Endothelial cell of umbilical vein (primary cell): ENCODE measurements around the gene PBX3. TPM values are rescaled to one million over a fixed set of nuclear protein-coding genes. Genes with fewer than 3 reads are reported as not detected.

Experiments
- BruUV-seq: library from RNA; stranded (reverse); fragments of 400-500 nt; replicated peaks from 2 replicates; lab custom pipeline; 2021; lab: Mats Ljungman, UMichigan
- CTCF ChIA-PET: fragments of 300-600, 350-600 bp; sonication (Branson Sonifier 250); formaldehyde crosslinking; loops from one replicate; lab custom pipeline; 2021; ENCODE audit warnings: antibody characterized with exemption, inconsistent platforms; lab: Charles Lee
- POLR2A ChIA-PET: fragments of 300-600, 350-600 bp; sonication (Branson Sonifier 250); formaldehyde crosslinking; loops from one replicate; lab custom pipeline; 2021; ENCODE audit warnings: antibody characterized with exemption, inconsistent platforms; lab: Charles Lee
- DNase-seq: peaks from one replicate; pipeline ENCODE4 v3.0.0-alpha.2; 2011; ENCODE audit warnings: low read depth, low spot score
- FAIRE-seq: peaks from 2 replicates; lab custom pipeline; 2011; peaks lifted over from hg19 to GRCh38; lab: Jason Lieb, UNC
- H2AFZ ChIP-seq: 2 replicates; pipeline ENCODE4 v1.6.0; 2012; ENCODE audit warnings: low read depth, low read length, control low read depth, inconsistent platforms
- H3K27ac ChIP-seq: 2 replicates; pipeline ENCODE4 v1.5.1; 2011; ENCODE audit warnings: low read depth, mild to moderate bottlenecking, control low read depth, low read length, moderate library complexity; ENCODE audit not compliant: insufficient read depth
- H3K27me3 ChIP-seq, 2 experiments: 2 replicates each; pipeline versions ENCODE4 v1.6.0 to v1.6.1; 2011; ENCODE audit warnings: low read length in 2 of 2, mixed read lengths in 1 of 2; ENCODE audit not compliant: control insufficient read depth in 2 of 2, insufficient read depth in 2 of 2
- H3K36me3 ChIP-seq, 2 experiments: 2 replicates in 1 of 2; 3 replicates in 1 of 2; pipeline ENCODE4 v1.5.1; 2011; ENCODE audit warnings: low read length in 2 of 2, mild to moderate bottlenecking in 1 of 2, moderate library complexity in 1 of 2; ENCODE audit not compliant: control insufficient read depth in 2 of 2, insufficient read depth in 2 of 2; ENCODE audit errors: extremely low read depth in 1 of 2
- H3K4me1 ChIP-seq: 3 replicates; pipeline ENCODE4 v1.5.1; 2011; ENCODE audit warnings: mild to moderate bottlenecking, low read length; ENCODE audit not compliant: control insufficient read depth, insufficient read depth; ENCODE audit errors: extremely low read depth
- H3K4me2 ChIP-seq: 2 replicates; pipeline ENCODE4 v1.6.1; 2011; ENCODE audit warnings: low read length, control low read depth, mixed read lengths; ENCODE audit not compliant: insufficient read depth
- H3K4me3 ChIP-seq, 3 experiments: fragments of 200-600 bp in 1 of 3; sonication (generic), shearing (Covaris generic) in 1 of 3; replicated peaks in 1 of 3; 2 replicates each; pipeline ENCODE4 v1.5.1; 2011 to 2016; ENCODE audit warnings: control low read depth in 3 of 3, low read length in 3 of 3, mild to moderate bottlenecking in 2 of 3, inconsistent platforms in 1 of 3, low read depth in 1 of 3, moderate library complexity in 1 of 3; ENCODE audit not compliant: insufficient read depth in 1 of 3
- H3K79me2 ChIP-seq: 2 replicates; pipeline ENCODE4 v1.6.0; 2012; ENCODE audit warnings: low read length, inconsistent platforms; ENCODE audit not compliant: control insufficient read depth, insufficient read depth
- H3K9ac ChIP-seq: replicated peaks from 2 replicates; pipeline ENCODE3; 2011; ENCODE audit warnings: low read length, control low read depth; ENCODE audit not compliant: insufficient read depth; ENCODE audit errors: extremely low read depth
- H3K9me1 ChIP-seq: replicated peaks from 3 replicates; pipeline ENCODE4 v1.6.0; 2011; ENCODE audit warnings: mild to moderate bottlenecking, low read length; ENCODE audit not compliant: control insufficient read depth, insufficient read depth; ENCODE audit errors: extremely low read depth
- H3K9me3 ChIP-seq: replicated peaks from 2 replicates; pipeline ENCODE4 v1.5.1; 2012; ENCODE audit warnings: low read length, inconsistent platforms; ENCODE audit not compliant: control insufficient read depth, insufficient read depth
- H4K20me1 ChIP-seq: replicated peaks from 2 replicates; pipeline ENCODE3; 2011; ENCODE audit warnings: mild to moderate bottlenecking, low read length; ENCODE audit not compliant: control insufficient read depth, insufficient read depth; ENCODE audit errors: extremely low read depth
- CTCF ChIP-seq, 2 donors: IDR thresholded peaks; 1 replicate in 1 of 2; 2 replicates in 1 of 2; pipeline ENCODE4 v1.5.1; 2011; ENCODE audit warnings: low read length in 2 of 2, mild to moderate bottlenecking in 2 of 2, moderate library complexity in 2 of 2, control low read depth in 1 of 2, inconsistent platforms in 1 of 2, low read depth in 1 of 2; ENCODE audit not compliant: insufficient read depth in 1 of 2; ENCODE audit errors: extremely low read depth in 1 of 2
- EZH2 ChIP-seq: IDR thresholded peaks from 2 replicates; pipeline ENCODE4 v1.6.1; 2012; ENCODE audit warnings: borderline replicate concordance, low read depth, mild to moderate bottlenecking, moderate library complexity, low read length, inconsistent platforms; ENCODE audit not compliant: severe bottlenecking
- FOS ChIP-seq: IDR thresholded peaks from 2 replicates; pipeline ENCODE4 v1.6.1; 2011; ENCODE audit warnings: mild to moderate bottlenecking, low read length, moderate library complexity, borderline replicate concordance; ENCODE audit not compliant: insufficient read depth
- GATA2 ChIP-seq: IDR thresholded peaks from 2 replicates; pipeline ENCODE4 v1.7.0; 2011; ENCODE audit warnings: low read depth, mild to moderate bottlenecking, moderate library complexity, mixed read lengths, low read length; ENCODE audit not compliant: insufficient read length, insufficient read depth
- JUN ChIP-seq: IDR thresholded peaks from 2 replicates; pipeline ENCODE4 v1.6.1; 2011; ENCODE audit warnings: borderline replicate concordance, low read depth; ENCODE audit not compliant: insufficient read length, insufficient read depth
- MYC ChIP-seq: IDR thresholded peaks from one replicate; pipeline ENCODE4 v1.6.1; 2011; ENCODE audit warnings: mild to moderate bottlenecking, low read depth, low read length
- POLR2A ChIP-seq: IDR thresholded peaks from 2 replicates; pipeline ENCODE4 v1.6.1; 2012; ENCODE audit warnings: low read depth, mild to moderate bottlenecking, control low read depth, low read length
- POLR2AphosphoS5 ChIP-seq: IDR thresholded peaks from 2 replicates; pipeline ENCODE4 v1.6.1; 2012; ENCODE audit warnings: low read depth, mild to moderate bottlenecking, control low read depth, low read length, moderate library complexity; ENCODE audit not compliant: insufficient read depth
- dilution Hi-C: fragments of 300-500 bp; cut with MboI; formaldehyde crosslinking; loops from one replicate; pipeline ENCODE4 v1.15.0; 2019; ENCODE audit warnings: low sequenced_read_pairs; ENCODE audit not compliant: extremely low pct_ligation_motif_present
- intact Hi-C: fragments of 100-400 bp; cut with micrococcal nuclease; formaldehyde crosslinking; loops from one replicate; pipeline ENCODE4 v1.10.0; 2022
- polyA plus RNA-seq, 4 experiments: library from polyadenylated mRNA; depleted of rRNA in 3 of 4; stranded (reverse) in 3 of 4; unstranded in 1 of 4; fragments of >200 nt; gene quantifications; 2 replicates each; pipeline versions ENCODE4 v1.2.1 to v1.2.3, GENCODE V29; 2011 to 2012; ENCODE audit warnings: missing spikeins in 1 of 4
- total RNA-seq: library from RNA; stranded (reverse); gene quantifications from 2 replicates; pipeline ENCODE4 v1.2.3, GENCODE V29; 2021
- TF ChIP-seq, protein P1 (sequence below): IDR thresholded peaks from 2 replicates; pipeline ENCODE4 v1.6.1; 2011; ENCODE audit not compliant: insufficient read depth, insufficient read length

The PBX3 gene
- total and polyA plus RNA-seq, 2 donors (not counting 3 experiments of a cell fraction or from before 2014, with no cell fraction given) = 18.8 to 42.0 TPM

DNA sequence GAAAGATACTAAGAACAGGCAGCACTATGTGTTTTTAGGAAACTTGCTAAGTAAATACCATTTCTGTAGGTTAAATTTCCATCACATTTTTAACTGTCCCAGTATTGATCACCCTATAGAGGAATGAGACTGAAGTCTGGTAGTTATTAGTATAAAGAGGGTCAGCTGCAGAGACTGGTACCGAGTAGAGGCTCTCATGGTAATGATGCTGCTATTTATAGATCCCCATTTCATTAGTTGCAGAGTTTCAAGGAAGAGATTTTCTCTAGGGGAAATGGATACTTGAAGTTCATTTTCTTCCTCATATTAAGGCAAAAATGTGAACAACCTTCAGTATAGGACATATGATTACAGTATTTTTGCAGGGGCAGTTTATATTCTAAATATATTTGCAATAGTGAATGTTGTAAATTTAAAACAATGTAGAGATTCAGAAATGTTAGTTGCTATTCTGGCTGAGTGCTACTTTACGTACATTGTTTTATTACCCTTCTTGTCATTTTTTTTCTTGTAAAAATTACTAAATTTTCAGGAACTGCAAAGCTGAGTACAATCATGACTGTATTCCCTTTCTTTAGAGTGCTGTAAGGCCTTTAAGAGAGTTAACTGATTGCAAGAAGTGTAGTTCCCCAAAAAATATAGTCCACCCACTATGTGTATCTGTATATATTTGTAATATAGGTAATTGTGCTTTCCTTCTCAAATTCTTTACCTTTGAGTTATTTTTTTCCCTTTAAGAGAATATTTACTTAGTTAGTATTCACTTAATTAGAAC lies 14.7 kb downstream of the PBX3 start:
- POLR2A ChIA-PET = no interaction called here
- DNase-seq = no peak
- no peak overlapping the region for H3K4me3 ChIP-seq
- no TSS peak for BruUV-seq
- no peaks in the 10 kb centered on the region for H3K27me3 ChIP-seq
- dilution Hi-C loops (no loop called here), intact Hi-C loops (no loop called here)
- H2AFZ ChIP-seq = no peak overlapping the region
- CTCF ChIA-PET = no interaction called here
- peaks cover 13% of the 10 kb centered on the region for H3K4me1 ChIP-seq
- no peak for FAIRE-seq
- H3K9me3 ChIP-seq = no peaks in the 10 kb centered on the region
- H4K20me1 ChIP-seq = peaks cover 4% of the 10 kb centered on the region
- no peak overlapping the region for H3K4me2 ChIP-seq
- no peak overlapping the region for H3K9ac ChIP-seq
- H3K9me1 ChIP-seq = no peaks in the 10 kb centered on the region
- H3K79me2 ChIP-seq = peaks cover 20% of the 10 kb centered on the region
- H3K27ac ChIP-seq = no peak overlapping the region
- TF ChIP-seq EZH2 = no peak
- TF ChIP-seq, protein P1, sequence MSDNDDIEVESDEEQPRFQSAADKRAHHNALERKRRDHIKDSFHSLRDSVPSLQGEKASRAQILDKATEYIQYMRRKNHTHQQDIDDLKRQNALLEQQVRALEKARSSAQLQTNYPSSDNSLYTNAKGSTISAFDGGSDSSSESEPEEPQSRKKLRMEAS = no peak
- TF ChIP-seq GATA2 = no peak
- TF ChIP-seq POLR2AphosphoS5 = no peak
- no peak for TF ChIP-seq CTCF (IDR thresholded peaks at IDR 0.05; ENCODE audit: extremely low read depth in 1 of 2, insufficient read depth in 1 of 2, low read depth in 1 of 2, low read length in 2 of 2)
- TF ChIP-seq POLR2A = no peak
- no peak for TF ChIP-seq MYC
- no peak for TF ChIP-seq FOS
- TF ChIP-seq JUN = no peak
- H3K36me3 ChIP-seq = no peaks in the 10 kb centered on the region
